Upper lobe of left lung (tissue), 4 donors: ENCODE data around the gene ARRB1.

ENCODE experiments used
- POLR2AphosphoS5 ChIP-seq, 2 donors: sonication (generic); formaldehyde crosslinking; IDR thresholded peaks; one replicate each; pipeline ENCODE4 v1.5.1; 2017; ENCODE audit warnings: antibody characterized with exemption in 2 of 2
- TF ChIP-seq, protein P1 (sequence below), 6 experiments: fragments of 450-650 bp in 4 of 6; fragments of 200-600 bp in 2 of 6; sonication (generic) in 2 of 6; IDR thresholded peaks; one replicate each; pipeline ENCODE4 v1.5.1; 2016 to 2019; ENCODE audit warnings: antibody characterized with exemption in 6 of 6

DNA sequence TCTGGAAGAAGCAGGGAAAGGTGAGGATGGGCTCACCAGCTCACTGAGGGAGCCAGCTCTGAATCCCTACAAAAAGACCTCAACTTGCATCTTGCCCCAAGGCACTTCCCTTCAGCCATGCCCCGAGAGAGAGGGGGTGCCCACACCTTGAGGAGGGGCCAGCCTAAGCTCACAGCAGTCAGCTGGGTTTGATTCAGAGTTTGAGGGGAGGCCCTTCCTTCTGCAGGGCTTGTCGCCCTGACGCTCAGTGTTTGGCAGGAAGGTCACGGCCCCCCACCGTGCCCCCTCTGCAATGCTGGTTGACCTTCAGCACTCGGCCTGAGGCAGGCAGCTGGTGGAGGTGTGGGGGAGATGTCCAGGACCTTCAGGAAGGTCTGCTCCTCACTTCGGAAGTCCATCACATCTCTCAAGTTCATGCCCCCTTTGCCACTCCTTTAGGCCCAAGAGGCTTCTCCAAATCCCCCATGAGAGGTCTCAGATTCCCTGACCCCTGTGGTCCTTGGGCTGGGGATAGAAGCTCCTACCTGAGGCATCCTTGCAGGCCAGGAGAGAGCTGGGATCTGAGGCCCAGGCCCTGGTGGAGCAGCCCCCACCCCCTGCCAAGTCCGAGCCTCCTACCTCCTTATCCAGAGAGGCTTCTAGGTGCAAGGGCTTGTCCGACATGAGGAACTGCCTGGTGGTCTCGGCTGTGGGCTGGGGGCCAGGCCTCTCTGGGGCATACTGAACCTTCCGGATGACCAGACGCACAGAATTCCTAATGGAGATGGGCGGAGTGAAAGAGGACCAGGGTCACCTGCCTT, 73.3 kb downstream of the ARRB1 start:
- TF ChIP-seq, protein P1, sequence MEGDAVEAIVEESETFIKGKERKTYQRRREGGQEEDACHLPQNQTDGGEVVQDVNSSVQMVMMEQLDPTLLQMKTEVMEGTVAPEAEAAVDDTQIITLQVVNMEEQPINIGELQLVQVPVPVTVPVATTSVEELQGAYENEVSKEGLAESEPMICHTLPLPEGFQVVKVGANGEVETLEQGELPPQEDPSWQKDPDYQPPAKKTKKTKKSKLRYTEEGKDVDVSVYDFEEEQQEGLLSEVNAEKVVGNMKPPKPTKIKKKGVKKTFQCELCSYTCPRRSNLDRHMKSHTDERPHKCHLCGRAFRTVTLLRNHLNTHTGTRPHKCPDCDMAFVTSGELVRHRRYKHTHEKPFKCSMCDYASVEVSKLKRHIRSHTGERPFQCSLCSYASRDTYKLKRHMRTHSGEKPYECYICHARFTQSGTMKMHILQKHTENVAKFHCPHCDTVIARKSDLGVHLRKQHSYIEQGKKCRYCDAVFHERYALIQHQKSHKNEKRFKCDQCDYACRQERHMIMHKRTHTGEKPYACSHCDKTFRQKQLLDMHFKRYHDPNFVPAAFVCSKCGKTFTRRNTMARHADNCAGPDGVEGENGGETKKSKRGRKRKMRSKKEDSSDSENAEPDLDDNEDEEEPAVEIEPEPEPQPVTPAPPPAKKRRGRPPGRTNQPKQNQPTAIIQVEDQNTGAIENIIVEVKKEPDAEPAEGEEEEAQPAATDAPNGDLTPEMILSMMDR (IDR thresholded peaks at IDR 0.05) = no peak
- TF ChIP-seq POLR2AphosphoS5 (IDR thresholded peaks at IDR 0.05) = no peak
